ENCODE results near the gene OR2T10.

DNA sequence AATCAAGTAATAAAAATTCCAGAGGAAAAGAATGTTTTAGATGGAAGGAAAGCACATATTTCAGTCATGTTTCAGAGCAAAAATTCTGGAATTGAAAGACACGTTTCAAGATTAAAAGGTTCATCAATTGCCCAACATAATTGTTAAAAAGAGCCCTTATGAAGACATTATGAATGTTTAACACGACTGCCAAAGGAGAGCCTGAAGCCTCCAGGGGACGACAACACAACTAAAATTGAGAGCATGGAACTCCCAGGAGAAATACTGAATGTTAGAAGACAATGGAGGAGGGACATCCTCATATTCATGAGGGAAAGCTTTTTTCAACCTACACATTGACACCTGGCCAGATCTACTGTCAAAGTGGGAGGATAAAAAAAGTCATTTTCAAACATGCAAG, 21.4 kb upstream of the OR2T10 start:
- TF ChIP-seq KDM5A (IDR thresholded peaks at IDR 0.05; ENCODE audit: low read length) (no peak), SP1 (IDR thresholded peaks at IDR 0.05; ENCODE audit: low read depth, low read length) (no peak)

All from H1 (cell line).